ENCODE results near the gene PLAC1.

PLAC1 gene

DNA sequence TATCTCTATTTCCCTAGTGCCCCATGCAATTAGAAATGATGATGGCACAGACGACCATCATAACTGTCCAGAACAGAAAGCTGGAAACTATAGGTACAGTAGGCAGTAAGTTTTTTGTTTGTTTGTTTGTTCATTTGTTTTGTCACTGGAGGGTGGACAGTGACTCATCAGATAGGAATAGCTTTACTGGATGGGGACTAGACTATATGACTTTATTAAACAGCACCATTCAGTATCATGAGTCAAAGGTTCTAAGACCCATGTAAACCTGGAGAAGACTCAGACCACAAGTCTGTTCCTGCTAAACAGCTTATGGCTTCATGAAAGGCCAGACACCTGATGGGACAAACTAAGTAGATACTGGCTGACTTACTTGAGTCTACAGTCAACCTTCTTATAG is 38.4 kb downstream of the PLAC1 start:
- Mint-ChIP-seq H3K36me3 (ENCODE audit: low read depth) (no peaks in the 10 kb centered on the region), H3K4me1 (peaks cover 17% of the 10 kb centered on the region), H3K4me3 (no peak overlapping the region), H3K27me3 (ENCODE audit: low read depth, poor library complexity) (peaks cover 4% of the 10 kb centered on the region), H3K27ac (no peak overlapping the region), H3K9me3 (peaks cover 30% of the 10 kb centered on the region)
- TF ChIP-seq, protein P1, sequence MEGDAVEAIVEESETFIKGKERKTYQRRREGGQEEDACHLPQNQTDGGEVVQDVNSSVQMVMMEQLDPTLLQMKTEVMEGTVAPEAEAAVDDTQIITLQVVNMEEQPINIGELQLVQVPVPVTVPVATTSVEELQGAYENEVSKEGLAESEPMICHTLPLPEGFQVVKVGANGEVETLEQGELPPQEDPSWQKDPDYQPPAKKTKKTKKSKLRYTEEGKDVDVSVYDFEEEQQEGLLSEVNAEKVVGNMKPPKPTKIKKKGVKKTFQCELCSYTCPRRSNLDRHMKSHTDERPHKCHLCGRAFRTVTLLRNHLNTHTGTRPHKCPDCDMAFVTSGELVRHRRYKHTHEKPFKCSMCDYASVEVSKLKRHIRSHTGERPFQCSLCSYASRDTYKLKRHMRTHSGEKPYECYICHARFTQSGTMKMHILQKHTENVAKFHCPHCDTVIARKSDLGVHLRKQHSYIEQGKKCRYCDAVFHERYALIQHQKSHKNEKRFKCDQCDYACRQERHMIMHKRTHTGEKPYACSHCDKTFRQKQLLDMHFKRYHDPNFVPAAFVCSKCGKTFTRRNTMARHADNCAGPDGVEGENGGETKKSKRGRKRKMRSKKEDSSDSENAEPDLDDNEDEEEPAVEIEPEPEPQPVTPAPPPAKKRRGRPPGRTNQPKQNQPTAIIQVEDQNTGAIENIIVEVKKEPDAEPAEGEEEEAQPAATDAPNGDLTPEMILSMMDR (IDR thresholded peaks at IDR 0.05) = no peak
- DNase-seq = no peak

DNA sequence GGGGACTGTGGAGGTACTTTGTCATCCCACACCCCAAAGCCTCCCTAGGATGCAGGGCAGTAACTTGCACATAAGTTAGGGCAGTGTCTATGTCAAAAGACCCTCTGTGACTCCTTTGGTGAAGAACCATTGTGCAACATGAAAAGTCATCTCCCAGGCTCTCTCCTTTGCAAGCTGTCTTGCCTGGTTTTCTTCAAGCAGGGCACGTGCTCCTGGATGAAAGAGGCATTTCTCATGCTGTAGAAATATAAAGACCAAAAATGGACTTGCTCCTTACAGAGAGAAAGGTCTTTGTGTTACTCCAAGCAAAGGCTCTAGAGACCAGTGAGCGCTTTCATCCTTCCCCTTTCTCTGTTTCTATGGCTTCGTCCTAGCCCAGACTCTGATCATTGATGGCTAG is 44.9 kb downstream of the PLAC1 start:
- H3K4me1 Mint-ChIP-seq = no peaks in the 10 kb centered on the region
- no peaks in the 10 kb centered on the region for H3K36me3 Mint-ChIP-seq (ENCODE audit: low read depth)
- TF ChIP-seq, protein P1 (IDR thresholded peaks at IDR 0.05) = no peak
- H3K4me3 Mint-ChIP-seq = no peak overlapping the region
- no peak for DNase-seq
- H3K9me3 Mint-ChIP-seq = peaks cover 38% of the 10 kb centered on the region
- H3K27ac Mint-ChIP-seq = no peak overlapping the region
- peaks cover 6% of the 10 kb centered on the region for H3K27me3 Mint-ChIP-seq (ENCODE audit: low read depth, poor library complexity)

DNA sequence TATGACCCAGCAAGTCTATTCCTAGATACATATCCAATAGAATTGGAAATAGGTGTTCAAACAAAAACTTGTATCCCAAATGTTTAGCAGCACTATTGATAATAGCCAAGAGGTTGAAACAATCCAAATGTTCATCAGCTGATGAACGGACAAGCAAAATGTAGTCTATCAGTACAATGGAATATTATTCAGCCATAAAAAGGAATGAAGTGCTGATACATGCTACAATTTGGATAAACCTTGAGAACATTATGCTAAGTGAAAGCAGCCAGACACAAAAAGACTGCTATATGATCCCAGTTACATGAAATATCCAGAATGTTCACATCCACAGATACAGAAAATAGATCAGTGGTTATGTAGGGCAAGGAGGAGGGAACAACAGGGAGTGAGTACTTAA is 50.1 kb downstream of the PLAC1 start:
- H3K36me3 Mint-ChIP-seq (ENCODE audit: low read depth) = no peaks in the 10 kb centered on the region
- TF ChIP-seq, protein P1 (IDR thresholded peaks at IDR 0.05) = no peak
- no peak overlapping the region for H3K4me3 Mint-ChIP-seq
- H3K27ac Mint-ChIP-seq = no peak overlapping the region
- peaks cover 13% of the 10 kb centered on the region for H3K4me1 Mint-ChIP-seq
- H3K9me3 Mint-ChIP-seq = peaks cover 47% of the 10 kb centered on the region
- no peak for DNase-seq
- peaks cover 3% of the 10 kb centered on the region for H3K27me3 Mint-ChIP-seq (ENCODE audit: low read depth, poor library complexity)

DNA sequence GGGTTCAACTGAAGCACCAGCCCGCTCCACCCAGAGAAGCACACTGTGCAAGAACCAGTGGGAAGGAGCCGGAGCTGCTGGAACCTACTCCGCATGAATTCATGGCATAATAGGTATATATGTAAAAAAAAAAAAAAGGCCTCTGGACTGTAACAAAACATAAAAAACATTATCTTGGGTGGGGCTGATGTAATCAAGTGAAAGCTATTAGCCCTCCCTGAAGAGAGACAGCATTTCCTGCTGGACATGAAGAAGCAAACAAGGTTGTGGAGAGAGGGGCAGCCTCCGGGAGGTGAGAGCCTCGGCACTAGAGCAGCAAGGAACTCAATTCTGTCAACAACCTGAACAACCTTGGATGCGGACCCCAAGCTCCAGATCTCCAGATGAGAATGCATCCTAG is 50.7 kb downstream of the PLAC1 start:
- Mint-ChIP-seq H3K36me3 (ENCODE audit: low read depth) (no peaks in the 10 kb centered on the region), H3K27me3 (ENCODE audit: low read depth, poor library complexity) (peaks cover 3% of the 10 kb centered on the region), H3K4me1 (peaks cover 13% of the 10 kb centered on the region), H3K4me3 (no peak overlapping the region), H3K27ac (no peak overlapping the region), H3K9me3 (peaks cover 52% of the 10 kb centered on the region)
- TF ChIP-seq, protein P1 (IDR thresholded peaks at IDR 0.05) = no peak
- DNase-seq = no peak

DNA sequence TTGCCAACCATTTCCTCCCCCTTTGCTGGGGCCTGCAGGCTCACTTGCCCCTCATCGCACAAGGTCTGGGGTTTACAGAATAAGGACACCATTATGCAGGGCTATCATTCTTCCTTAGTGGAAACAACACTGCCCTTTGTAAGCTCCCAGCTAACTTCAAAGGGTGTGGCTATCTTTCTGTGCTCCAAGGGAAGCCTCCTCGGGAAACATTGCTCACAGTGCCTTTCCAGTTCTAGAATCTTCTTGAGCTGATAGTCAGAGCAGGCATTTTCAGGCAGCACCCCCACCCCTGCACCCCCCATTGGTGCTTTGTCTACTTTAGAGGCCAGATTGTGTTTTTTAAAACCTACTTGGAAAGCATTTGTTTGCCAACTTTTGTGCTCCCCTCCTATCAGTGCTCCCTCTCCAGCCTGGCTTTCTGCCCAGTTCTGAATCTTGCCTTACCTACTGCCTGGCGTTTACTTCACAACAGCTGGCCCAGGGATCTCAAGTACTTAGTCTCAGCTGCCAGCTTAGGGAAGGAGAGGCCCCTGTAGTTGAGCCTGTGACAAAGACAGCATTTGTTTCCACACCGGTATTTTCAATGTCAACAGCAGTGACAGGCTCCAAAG is 53.5 kb downstream of the PLAC1 start:
- peaks cover 7% of the 10 kb centered on the region for H3K27me3 Mint-ChIP-seq (ENCODE audit: low read depth, poor library complexity)
- TF ChIP-seq, protein P1 (IDR thresholded peaks at IDR 0.05) = no peak
- no peaks in the 10 kb centered on the region for H3K36me3 Mint-ChIP-seq (ENCODE audit: low read depth)
- H3K4me1 Mint-ChIP-seq = peaks cover 13% of the 10 kb centered on the region
- no peak for DNase-seq
- H3K9me3 Mint-ChIP-seq = peaks cover 54% of the 10 kb centered on the region
- no peak overlapping the region for H3K27ac Mint-ChIP-seq
- H3K4me3 Mint-ChIP-seq = no peak overlapping the region

Measured in nephron progenitor cell (in vitro differentiated cells).